Stomach (tissue), 4 donors: ENCODE data around the gene RIMKLB.

ENCODE experiments used
- EP300 ChIP-seq: sonication (generic); formaldehyde crosslinking; IDR thresholded peaks from one replicate; pipeline ENCODE4 v1.6.1; 2017; ENCODE audit warnings: antibody characterized with exemption
- TF ChIP-seq, protein P1 (sequence below), 7 experiments: fragments of 450-650 bp in 4 of 7; fragments of 200-600 bp in 3 of 7; sonication (generic) in 3 of 7; IDR thresholded peaks; one replicate each; pipeline ENCODE4 v1.5.1; 2016 to 2019; ENCODE audit warnings: antibody characterized with exemption in 7 of 7, control low read depth in 2 of 7, mild to moderate bottlenecking in 1 of 7

DNA sequence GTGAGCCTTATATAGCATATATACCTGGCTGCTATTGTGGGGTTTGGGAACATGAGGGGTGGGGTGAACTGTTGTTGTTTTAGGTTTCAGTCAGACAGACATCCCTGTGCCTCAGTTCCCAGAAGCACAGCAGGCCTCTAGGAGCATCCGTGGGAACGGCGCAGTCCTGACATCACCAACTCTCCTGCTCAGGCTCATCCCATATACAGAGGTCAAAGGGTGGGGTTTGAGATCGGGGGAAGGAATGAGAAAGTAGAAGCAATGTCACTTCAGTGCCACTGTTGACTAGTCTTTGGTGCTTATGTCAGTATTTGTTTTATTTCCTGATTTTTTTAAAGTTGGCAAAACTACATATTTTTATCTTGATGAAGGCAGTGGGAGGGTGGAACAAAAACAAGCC lies 81.5 kb downstream of the RIMKLB start:
- TF ChIP-seq, protein P1, sequence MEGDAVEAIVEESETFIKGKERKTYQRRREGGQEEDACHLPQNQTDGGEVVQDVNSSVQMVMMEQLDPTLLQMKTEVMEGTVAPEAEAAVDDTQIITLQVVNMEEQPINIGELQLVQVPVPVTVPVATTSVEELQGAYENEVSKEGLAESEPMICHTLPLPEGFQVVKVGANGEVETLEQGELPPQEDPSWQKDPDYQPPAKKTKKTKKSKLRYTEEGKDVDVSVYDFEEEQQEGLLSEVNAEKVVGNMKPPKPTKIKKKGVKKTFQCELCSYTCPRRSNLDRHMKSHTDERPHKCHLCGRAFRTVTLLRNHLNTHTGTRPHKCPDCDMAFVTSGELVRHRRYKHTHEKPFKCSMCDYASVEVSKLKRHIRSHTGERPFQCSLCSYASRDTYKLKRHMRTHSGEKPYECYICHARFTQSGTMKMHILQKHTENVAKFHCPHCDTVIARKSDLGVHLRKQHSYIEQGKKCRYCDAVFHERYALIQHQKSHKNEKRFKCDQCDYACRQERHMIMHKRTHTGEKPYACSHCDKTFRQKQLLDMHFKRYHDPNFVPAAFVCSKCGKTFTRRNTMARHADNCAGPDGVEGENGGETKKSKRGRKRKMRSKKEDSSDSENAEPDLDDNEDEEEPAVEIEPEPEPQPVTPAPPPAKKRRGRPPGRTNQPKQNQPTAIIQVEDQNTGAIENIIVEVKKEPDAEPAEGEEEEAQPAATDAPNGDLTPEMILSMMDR (IDR thresholded peaks at IDR 0.05) = no peak
- no peak for TF ChIP-seq EP300
